ENCODE results near the gene ELF3. TPM values are rescaled to one million over a fixed set of nuclear protein-coding genes. Genes with fewer than 3 reads are reported as not detected.

The ELF3 gene
- total and polyA plus RNA-seq, 2 of the 13 experiments (the other 11 are each of a cell fraction or from before 2014, with no cell fraction given): 11.5 to 55.1 TPM

DNA sequence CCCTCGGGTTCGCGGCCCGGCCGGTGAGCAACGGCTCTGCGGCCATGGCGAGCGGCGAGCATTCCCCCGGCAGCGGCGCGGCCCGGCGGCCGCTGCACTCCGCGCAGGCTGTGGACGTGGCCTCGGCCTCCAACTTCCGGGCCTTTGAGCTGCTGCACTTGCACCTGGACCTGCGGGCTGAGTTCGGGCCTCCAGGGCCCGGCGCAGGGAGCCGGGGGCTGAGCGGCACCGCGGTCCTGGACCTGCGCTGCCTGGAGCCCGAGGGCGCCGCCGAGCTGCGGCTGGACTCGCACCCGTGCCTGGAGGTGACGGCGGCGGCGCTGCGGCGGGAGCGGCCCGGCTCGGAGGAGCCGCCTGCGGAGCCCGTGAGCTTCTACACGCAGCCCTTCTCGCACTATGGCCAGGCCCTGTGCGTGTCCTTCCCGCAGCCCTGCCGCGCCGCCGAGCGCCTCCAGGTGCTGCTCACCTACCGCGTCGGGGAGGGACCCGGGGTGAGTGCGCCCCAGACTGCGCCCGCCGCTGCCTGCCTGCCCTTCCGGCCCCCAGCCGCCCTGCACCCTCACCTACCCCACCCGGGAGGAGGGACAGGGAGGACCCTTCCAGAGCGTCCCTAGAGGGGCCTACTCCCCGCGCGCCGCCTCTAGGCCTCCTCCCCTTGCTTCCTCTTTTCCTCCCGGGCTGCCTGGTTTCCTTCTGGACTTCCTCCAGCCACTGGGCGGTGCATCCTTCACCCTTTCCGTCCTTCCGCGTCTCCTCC, 27.6 kb upstream of the ELF3 start, which contains the start of gene RNPEP (continued):
- TF ChIP-seq THAP9 (CRISPR knock-in tag; IDR thresholded peaks at IDR 0.05; ENCODE audit: borderline replicate concordance) (peak; percentile 82; the same call in 1 of the 2 replicates), ISX (CRISPR knock-in tag; conservative IDR thresholded peaks at IDR 0.05) (no peak), NKX3-1 (CRISPR knock-in tag; IDR thresholded peaks at IDR 0.05) (0 out of 2 replicates have a peak, but pooled peaks have one; percentile 12), KMT2B (CRISPR knock-in tag; IDR thresholded peaks at IDR 0.05) (peak; percentile 44; the same call in 1 of the 2 replicates), HES4 (CRISPR knock-in tag; IDR thresholded peaks at IDR 0.05; ENCODE audit: borderline replicate concordance) (peak; percentile 82), MYNN (CRISPR knock-in tag; IDR thresholded peaks at IDR 0.05; ENCODE audit: low read depth) (0 out of 2 replicates have a peak, but pooled peaks have one; percentile 43), ZBTB38 (CRISPR knock-in tag; IDR thresholded peaks at IDR 0.05) (peak; percentile 12; the same call in 1 of the 2 replicates), PHF20 (CRISPR knock-in tag; IDR thresholded peaks at IDR 0.05) (peak; percentile 37; the same call in 1 of the 2 replicates), ZNF513 (CRISPR knock-in tag; conservative IDR thresholded peaks at IDR 0.05) (peak; percentile 84; the same call in 1 of the 2 replicates), KDM1A (CRISPR knock-in tag; IDR thresholded peaks at IDR 0.05) (no peak), SCMH1 (CRISPR knock-in tag; IDR thresholded peaks at IDR 0.05; ENCODE audit: borderline replicate concordance) (no peak), SMAD9 (CRISPR knock-in tag; IDR thresholded peaks at IDR 0.05) (no peak), ZNF34 (CRISPR knock-in tag; IDR thresholded peaks at IDR 0.05; ENCODE audit: borderline replicate concordance) (peak; percentile 97), YEATS4 (CRISPR knock-in tag; IDR thresholded peaks at IDR 0.05; ENCODE audit: borderline replicate concordance) (peak; percentile 79), ZNF615 (CRISPR knock-in tag; IDR thresholded peaks at IDR 0.05; ENCODE audit: borderline replicate concordance) (no peak), PAXIP1 (CRISPR knock-in tag; conservative IDR thresholded peaks at IDR 0.05) (no peak), ATM (IDR thresholded peaks at IDR 0.05; ENCODE audit: borderline replicate concordance) (no peak), HOXA9 (CRISPR knock-in tag; IDR thresholded peaks at IDR 0.05; ENCODE audit: borderline replicate concordance) (peak; percentile 81; the same call in 1 of the 2 replicates)
- TF ChIP-seq, protein P1, sequence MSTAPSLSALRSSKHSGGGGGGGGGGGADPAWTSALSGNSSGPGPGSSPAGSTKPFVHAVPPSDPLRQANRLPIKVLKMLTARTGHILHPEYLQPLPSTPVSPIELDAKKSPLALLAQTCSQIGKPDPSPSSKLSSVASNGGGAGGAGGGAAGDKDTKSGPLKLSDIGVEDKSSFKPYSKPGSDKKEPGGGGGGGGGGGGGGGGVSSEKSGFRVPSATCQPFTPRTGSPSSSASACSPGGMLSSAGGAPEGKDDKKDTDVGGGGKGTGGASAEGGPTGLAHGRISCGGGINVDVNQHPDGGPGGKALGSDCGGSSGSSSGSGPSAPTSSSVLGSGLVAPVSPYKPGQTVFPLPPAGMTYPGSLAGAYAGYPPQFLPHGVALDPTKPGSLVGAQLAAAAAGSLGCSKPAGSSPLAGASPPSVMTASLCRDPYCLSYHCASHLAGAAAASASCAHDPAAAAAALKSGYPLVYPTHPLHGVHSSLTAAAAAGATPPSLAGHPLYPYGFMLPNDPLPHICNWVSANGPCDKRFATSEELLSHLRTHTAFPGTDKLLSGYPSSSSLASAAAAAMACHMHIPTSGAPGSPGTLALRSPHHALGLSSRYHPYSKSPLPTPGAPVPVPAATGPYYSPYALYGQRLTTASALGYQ (CRISPR knock-in tag; IDR thresholded peaks at IDR 0.05): peak; percentile 25; the same call in 1 of the 2 replicates
